ENCODE results near the gene ZNF823.

ZNF823 gene

GRCh38 chr19:11738746-11739620 is at the start of gene ZNF823:
Gene ZNF823, minus strand, starts transcription at chr19:11738946. Its CDS starts 127 bp downstream, at chr19:11738819.
- Histone ChIP-seq H4K20me1 (ENCODE audit: insufficient read depth, low read length) (no peaks in the 10 kb centered on the region), H3K9ac (ENCODE audit: low read length) (peak within 1 kb of the TSS; percentile 86), H3K4me1 (ENCODE audit: insufficient read depth, low read length, severe bottlenecking) (peaks cover 20% of the 10 kb centered on the region), H3K79me2 (ENCODE audit: insufficient read depth, low read length) (no peaks in the 10 kb centered on the region), H3K27ac (ENCODE audit: low read depth, low read length, poor library complexity, severe bottlenecking) (no peak within 1 kb of the TSS), H3K9me3 (ENCODE audit: low read length) (no peaks in the 10 kb centered on the region), H2AFZ (ENCODE audit: low read length) (peak within 1 kb of the TSS; percentile 90; the same call in 1 of the 2 replicates), H3F3A (ENCODE audit: insufficient read depth, low read length) (no peaks in the 10 kb centered on the region), H3K4me2 (ENCODE audit: low read length) (peak within 1 kb of the TSS; percentile 89), H3K27me3 (ENCODE audit: insufficient read depth, low read length) (peaks cover 5% of the 10 kb centered on the region; the same call in 1 of the 2 replicates), H3K36me3 (ENCODE audit: insufficient read depth, low read length) (no peaks in the 10 kb centered on the region), H3K9me2 (ENCODE audit: low read depth, low read length) (no peaks in the 10 kb centered on the region), H3K4me3 (ENCODE audit: low read depth, low read length, poor library complexity, severe bottlenecking) (peak within 1 kb of the TSS; percentile 86)
- TF ChIP-seq CTCF (IDR thresholded peaks at IDR 0.05; ENCODE audit: low read length) (no peak), EZH2 (IDR thresholded peaks at IDR 0.05; ENCODE audit: borderline replicate concordance, low read length) (no peak)

GRCh38 chr19:11787536-11787935 is 48.8 kb upstream of the ZNF823 start:
- H3K79me2 ChIP-seq (ENCODE audit: insufficient read depth, low read length), result no peaks in the 10 kb centered on the region

GRCh38 chr19:11784356-11784755 is 45.6 kb upstream of the ZNF823 start:
- H3K36me3 ChIP-seq (ENCODE audit: insufficient read depth, low read length), result peaks cover 44% of the 10 kb centered on the region

More at GRCh38 chr19:11787536-11787935, 48.8 kb upstream of the ZNF823 start:
- Histone ChIP-seq H3K27me3 (ENCODE audit: insufficient read depth, low read length) (no peaks in the 10 kb centered on the region), H3K9me3 (ENCODE audit: low read length) (peaks cover 53% of the 10 kb centered on the region), H3K9ac (ENCODE audit: low read length) (no peak overlapping the region), H2AFZ (ENCODE audit: low read length) (no peak overlapping the region), H3K4me2 (ENCODE audit: low read length) (no peak overlapping the region), H3K36me3 (ENCODE audit: insufficient read depth, low read length) (peaks cover 12% of the 10 kb centered on the region), H3K9me2 (ENCODE audit: low read depth, low read length) (no peaks in the 10 kb centered on the region), H3K27ac (ENCODE audit: low read depth, low read length, poor library complexity, severe bottlenecking) (no peak overlapping the region), H3F3A (ENCODE audit: insufficient read depth, low read length) (no peaks in the 10 kb centered on the region), H3K4me3 (ENCODE audit: low read depth, low read length, poor library complexity, severe bottlenecking) (no peak overlapping the region), H4K20me1 (ENCODE audit: insufficient read depth, low read length) (no peaks in the 10 kb centered on the region), H3K4me1 (ENCODE audit: insufficient read depth, low read length, severe bottlenecking) (no peaks in the 10 kb centered on the region)
- TF ChIP-seq CTCF (IDR thresholded peaks at IDR 0.05; ENCODE audit: low read length) (no peak), EZH2 (IDR thresholded peaks at IDR 0.05; ENCODE audit: borderline replicate concordance, low read length) (no peak)

More at GRCh38 chr19:11784356-11784755, 45.6 kb upstream of the ZNF823 start:
- no peaks in the 10 kb centered on the region for H3K79me2 ChIP-seq (ENCODE audit: insufficient read depth, low read length)
- TF ChIP-seq CTCF (IDR thresholded peaks at IDR 0.05; ENCODE audit: low read length) (no peak), EZH2 (IDR thresholded peaks at IDR 0.05; ENCODE audit: borderline replicate concordance, low read length) (no peak)
- no peaks in the 10 kb centered on the region for H3K9me2 ChIP-seq (ENCODE audit: low read depth, low read length)
- H3K4me1 ChIP-seq (ENCODE audit: insufficient read depth, low read length, severe bottlenecking), result no peaks in the 10 kb centered on the region
- H4K20me1 ChIP-seq (ENCODE audit: insufficient read depth, low read length), result no peaks in the 10 kb centered on the region
- no peak overlapping the region for H3K4me2 ChIP-seq (ENCODE audit: low read length)
- no peaks in the 10 kb centered on the region for H3K27me3 ChIP-seq (ENCODE audit: insufficient read depth, low read length)
- no peak overlapping the region for H2AFZ ChIP-seq (ENCODE audit: low read length)
- H3K9me3 ChIP-seq (ENCODE audit: low read length), result peaks cover 70% of the 10 kb centered on the region
- H3K27ac ChIP-seq (ENCODE audit: low read depth, low read length, poor library complexity, severe bottlenecking), result no peak overlapping the region
- no peak overlapping the region for H3K4me3 ChIP-seq (ENCODE audit: low read depth, low read length, poor library complexity, severe bottlenecking)
- no peaks in the 10 kb centered on the region for H3F3A ChIP-seq (ENCODE audit: insufficient read depth, low read length)
- no peak overlapping the region for H3K9ac ChIP-seq (ENCODE audit: low read length)

All from OCI-LY1 (cell line).